DND-41 (cell line): ENCODE data around the gene PINLYP.
"Not testable (repeated sequence)": the region's sequence is repeated elsewhere in the genome, so short reads cannot be mapped to it uniquely, and the experiment has no call there.

Experiments used
- ATAC-seq: fragments of 200-7000 bp; cut with Tn5 transposase; 3 replicates; pipeline ENCODE4 v1.9.1; 2021; ENCODE audit warnings: low read depth; ENCODE audit not compliant: insufficient read depth
- DNase-seq: peaks from one replicate; pipeline ENCODE4 v3.0.0-alpha.2; 2020
- H2AFZ ChIP-seq: 2 replicates; pipeline ENCODE4 v1.6.0; 2012; ENCODE audit warnings: low read depth, low read length
- H3K27ac ChIP-seq: 2 replicates; pipeline ENCODE4 v1.5.1; 2012; ENCODE audit warnings: low read length, inconsistent platforms
- H3K27me3 ChIP-seq: fragments of 200-600 bp; sonication (generic); 2 replicates; pipeline ENCODE4 v1.6.0; 2012; ENCODE audit warnings: low read length, mild to moderate bottlenecking, inconsistent platforms; ENCODE audit not compliant: insufficient read depth, poor library complexity
- H3K36me3 ChIP-seq: 2 replicates; pipeline ENCODE4 v1.5.1; 2012; ENCODE audit warnings: low read length, inconsistent platforms; ENCODE audit not compliant: insufficient read depth
- H3K4me1 ChIP-seq: 2 replicates; pipeline ENCODE4 v1.5.1; 2012; ENCODE audit warnings: mild to moderate bottlenecking, low read length; ENCODE audit not compliant: insufficient read depth
- H3K4me2 ChIP-seq: 2 replicates; pipeline ENCODE4 v1.6.0; 2012; ENCODE audit warnings: mild to moderate bottlenecking, moderate library complexity, low read length, inconsistent platforms; ENCODE audit not compliant: insufficient read depth
- H3K4me3 ChIP-seq, 2 experiments: fragments of 200-600 bp in 1 of 2; shearing (Covaris generic) in 1 of 2; 2 replicates each; pipeline ENCODE4 v1.5.1; 2012 to 2016; ENCODE audit warnings: inconsistent platforms in 2 of 2, low read length in 2 of 2, mild to moderate bottlenecking in 2 of 2, low read depth in 1 of 2, moderate library complexity in 1 of 2
- H3K79me2 ChIP-seq: 2 replicates; pipeline ENCODE4 v1.6.0; 2012; ENCODE audit warnings: low read length, inconsistent platforms; ENCODE audit not compliant: insufficient read depth
- H3K9ac ChIP-seq: 2 replicates; pipeline ENCODE4 v1.6.0; 2012; ENCODE audit warnings: low read depth, mild to moderate bottlenecking, inconsistent platforms, low read length, moderate library complexity
- H3K9me3 ChIP-seq: 2 replicates; pipeline ENCODE4 v1.5.1; 2012; ENCODE audit warnings: low read length, moderate library complexity, mild to moderate bottlenecking, inconsistent platforms; ENCODE audit not compliant: insufficient read depth, severe bottlenecking
- H4K20me1 ChIP-seq: 2 replicates; pipeline ENCODE4 v1.6.0; 2012; ENCODE audit warnings: low read length; ENCODE audit not compliant: insufficient read depth
- EZH2 ChIP-seq: IDR thresholded peaks from 3 replicates; pipeline ENCODE4 v1.6.1; 2012; ENCODE audit warnings: borderline replicate concordance, low read depth, mild to moderate bottlenecking, moderate library complexity, low read length, inconsistent platforms; ENCODE audit not compliant: severe bottlenecking
- TF ChIP-seq, protein P1 (sequence below): IDR thresholded peaks from 2 replicates; pipeline ENCODE4 v1.5.1; 2012; ENCODE audit warnings: borderline replicate concordance, low read length, moderate library complexity, mild to moderate bottlenecking; ENCODE audit not compliant: poor library complexity, severe bottlenecking; ENCODE audit errors: extremely low read depth

PINLYP gene

DNA sequence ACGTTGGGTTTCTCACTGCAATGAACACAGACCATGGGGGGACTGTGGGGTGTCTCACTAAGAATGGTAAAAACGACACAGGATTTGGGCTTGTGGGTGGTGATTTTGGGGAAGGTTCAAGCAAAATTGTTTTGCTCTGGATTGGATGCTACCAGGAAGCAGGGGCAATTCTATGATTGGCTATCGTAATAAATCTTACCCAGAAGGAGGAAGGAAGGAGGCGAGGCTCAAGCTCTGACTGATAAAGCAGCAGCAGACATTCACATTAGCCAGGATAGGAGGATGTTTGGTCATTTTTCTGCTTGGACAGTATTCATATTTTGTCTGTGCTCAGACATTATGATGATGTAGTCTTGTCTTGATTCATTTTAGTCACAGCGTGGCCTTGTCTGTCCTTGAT, 22.3 kb downstream of the PINLYP start:
- Histone ChIP-seq H3K9ac (peak overlapping the region; percentile 63), H3K79me2 (peaks cover 66% of the 10 kb centered on the region), H3K27me3 (no peaks in the 10 kb centered on the region), H3K4me2 (peak overlapping the region; percentile 99), H3K4me3 (peak overlapping the region; percentile 85 to 91; a peak in 3 of 4 replicates), H3K36me3 (peaks cover 58% of the 10 kb centered on the region), H4K20me1 (peaks cover 13% of the 10 kb centered on the region; the same call in 1 of the 2 replicates), H3K27ac (peak overlapping the region; percentile 99; the same call in 1 of the 2 replicates), H3K4me1 (peaks cover 45% of the 10 kb centered on the region), H2AFZ (no peak overlapping the region), H3K9me3 (no peaks in the 10 kb centered on the region)
- no peak for ATAC-seq
- DNase-seq: no peak
- TF ChIP-seq, protein P1, sequence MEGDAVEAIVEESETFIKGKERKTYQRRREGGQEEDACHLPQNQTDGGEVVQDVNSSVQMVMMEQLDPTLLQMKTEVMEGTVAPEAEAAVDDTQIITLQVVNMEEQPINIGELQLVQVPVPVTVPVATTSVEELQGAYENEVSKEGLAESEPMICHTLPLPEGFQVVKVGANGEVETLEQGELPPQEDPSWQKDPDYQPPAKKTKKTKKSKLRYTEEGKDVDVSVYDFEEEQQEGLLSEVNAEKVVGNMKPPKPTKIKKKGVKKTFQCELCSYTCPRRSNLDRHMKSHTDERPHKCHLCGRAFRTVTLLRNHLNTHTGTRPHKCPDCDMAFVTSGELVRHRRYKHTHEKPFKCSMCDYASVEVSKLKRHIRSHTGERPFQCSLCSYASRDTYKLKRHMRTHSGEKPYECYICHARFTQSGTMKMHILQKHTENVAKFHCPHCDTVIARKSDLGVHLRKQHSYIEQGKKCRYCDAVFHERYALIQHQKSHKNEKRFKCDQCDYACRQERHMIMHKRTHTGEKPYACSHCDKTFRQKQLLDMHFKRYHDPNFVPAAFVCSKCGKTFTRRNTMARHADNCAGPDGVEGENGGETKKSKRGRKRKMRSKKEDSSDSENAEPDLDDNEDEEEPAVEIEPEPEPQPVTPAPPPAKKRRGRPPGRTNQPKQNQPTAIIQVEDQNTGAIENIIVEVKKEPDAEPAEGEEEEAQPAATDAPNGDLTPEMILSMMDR: no peak
- no peak for TF ChIP-seq EZH2

DNA sequence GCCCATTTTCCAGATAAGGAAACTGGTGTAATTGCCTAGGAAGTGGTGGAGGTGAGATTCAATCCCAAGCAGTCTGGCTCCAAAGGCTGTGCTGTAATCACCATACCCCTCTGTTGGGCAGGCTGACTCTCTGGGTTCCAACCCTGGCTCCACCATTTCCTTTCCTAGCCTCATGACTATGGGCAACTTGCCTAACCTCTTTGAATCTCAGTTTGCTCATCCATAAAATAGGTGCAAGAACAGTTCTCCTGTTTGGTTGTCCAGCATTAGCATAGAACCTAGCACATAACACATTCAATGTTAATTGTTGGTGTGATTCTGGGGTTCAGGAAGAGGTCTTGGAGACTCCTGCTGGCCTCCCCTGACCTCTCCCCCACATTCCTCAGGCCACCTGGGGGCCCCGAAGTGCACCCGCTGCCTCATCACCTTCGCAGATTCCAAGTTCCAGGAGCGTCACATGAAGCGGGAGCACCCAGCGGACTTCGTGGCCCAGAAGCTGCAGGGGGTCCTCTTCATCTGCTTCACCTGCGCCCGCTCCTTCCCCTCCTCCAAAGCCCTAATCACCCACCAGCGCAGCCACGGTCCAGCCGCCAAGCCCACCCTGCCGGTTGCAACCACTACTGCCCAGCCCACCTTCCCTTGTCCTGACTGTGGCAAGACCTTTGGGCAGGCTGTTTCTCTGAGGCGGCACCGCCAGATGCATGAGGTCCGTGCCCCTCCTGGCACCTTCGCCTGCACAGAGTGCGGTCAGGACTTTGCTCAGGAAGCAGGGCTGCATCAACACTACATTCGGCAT, 23.0 kb downstream of the PINLYP start:
- peaks cover 8% of the 10 kb centered on the region; the same call in 1 of the 2 replicates for H4K20me1 ChIP-seq
- peaks cover 54% of the 10 kb centered on the region for H3K36me3 ChIP-seq
- H3K79me2 ChIP-seq: peaks cover 60% of the 10 kb centered on the region
- peak overlapping the region; percentile 99 for H3K4me2 ChIP-seq
- H3K9me3 ChIP-seq: no peaks in the 10 kb centered on the region
- peaks cover 44% of the 10 kb centered on the region for H3K4me1 ChIP-seq
- ATAC-seq: no peak
- DNase-seq: no peak
- H3K27ac ChIP-seq: no peak overlapping the region
- TF ChIP-seq, protein P1: no peak
- no peak for TF ChIP-seq EZH2
- no peaks in the 10 kb centered on the region for H3K27me3 ChIP-seq
- no peak overlapping the region for H2AFZ ChIP-seq
- peak overlapping the region; percentile 1 for H3K9ac ChIP-seq
- peak overlapping the region in 1 of 2 experiments; percentile 91; a peak in 1 of 4 replicates for H3K4me3 ChIP-seq

DNA sequence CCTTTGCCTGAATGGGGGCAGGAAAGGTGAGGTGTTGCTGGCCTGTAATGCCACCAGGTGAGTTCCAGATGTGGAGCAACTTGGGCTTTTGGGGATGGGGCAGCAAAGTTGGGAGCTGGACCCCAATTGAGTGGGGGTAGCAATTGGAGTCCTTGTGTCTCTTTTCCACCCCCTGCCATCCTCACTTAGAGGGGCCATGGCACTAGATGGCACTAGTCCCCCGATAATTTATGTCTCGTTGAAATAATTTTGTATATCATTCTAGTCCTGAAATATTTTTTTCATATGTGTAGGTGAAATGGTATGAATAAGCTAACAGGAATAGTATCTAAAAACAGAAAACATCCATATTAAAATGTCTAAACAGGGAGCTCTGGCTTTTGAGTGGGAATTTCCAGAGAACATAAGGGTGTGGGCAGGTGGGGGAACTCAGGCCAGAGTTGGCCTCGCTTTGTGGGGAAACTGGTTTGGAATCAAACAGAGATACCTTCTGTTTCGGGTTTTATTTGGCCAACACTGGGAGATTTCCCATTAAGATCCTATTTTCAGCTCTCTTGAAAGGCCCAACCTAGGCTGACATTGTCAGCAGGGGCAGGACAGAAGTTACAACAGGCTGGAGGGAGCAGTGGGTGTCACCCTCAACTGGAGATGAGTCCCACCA, 24.2 kb downstream of the PINLYP start:
- peaks cover 33% of the 10 kb centered on the region for H3K4me1 ChIP-seq

DNA sequence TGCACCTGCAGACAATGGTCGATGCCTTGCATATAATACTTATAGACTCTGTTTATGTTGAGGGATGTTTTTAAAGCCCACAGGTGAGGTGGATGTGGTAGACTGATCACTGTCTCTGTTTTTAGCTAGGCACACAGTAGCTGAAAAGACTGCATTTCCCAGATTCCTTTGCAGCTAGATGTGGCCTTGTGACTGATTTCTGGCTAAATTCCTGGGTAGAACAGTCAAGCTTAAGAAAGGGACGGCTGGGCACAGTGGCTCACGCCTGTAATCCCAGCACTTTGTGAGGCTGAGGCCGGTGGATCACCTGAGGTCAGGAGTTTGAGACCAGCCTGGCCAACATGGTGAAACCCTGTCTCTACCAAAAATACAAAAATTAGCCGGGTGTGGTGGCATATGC, 24.7 kb downstream of the PINLYP start:
- Histone ChIP-seq H3K4me1 (peaks cover 27% of the 10 kb centered on the region), H3K36me3 (peaks cover 48% of the 10 kb centered on the region), H3K79me2 (peaks cover 44% of the 10 kb centered on the region)
- not testable (repeated sequence) for ATAC-seq, DNase-seq, H2AFZ ChIP-seq, H3K4me3 ChIP-seq, H3K27ac ChIP-seq, H3K9me3 ChIP-seq, H4K20me1 ChIP-seq, H3K9ac ChIP-seq, H3K27me3 ChIP-seq, H3K4me2 ChIP-seq

More for the DNA sequence above, 24.2 kb downstream of the PINLYP start:
- no peak for DNase-seq
- Histone ChIP-seq H3K27me3 (no peaks in the 10 kb centered on the region), H3K9ac (no peak overlapping the region), H3K4me2 (0 out of 2 replicates have a peak overlapping the region, but pooled peaks have one; percentile 5), H3K9me3 (no peaks in the 10 kb centered on the region), H3K79me2 (peaks cover 50% of the 10 kb centered on the region), H2AFZ (no peak overlapping the region), H3K36me3 (peaks cover 46% of the 10 kb centered on the region), H3K27ac (no peak overlapping the region), H4K20me1 (peaks cover 5% of the 10 kb centered on the region; the same call in 1 of the 2 replicates), H3K4me3 (no peak overlapping the region)
- no peak for TF ChIP-seq EZH2
- TF ChIP-seq, protein P1: peak; percentile 25
- ATAC-seq: no peak
